GM20431 (cell line): ENCODE results near the gene KDM8.
"Not testable (repeated sequence)": the region's sequence is repeated elsewhere in the genome, so short reads cannot be mapped to it uniquely, and the experiment has no call there.

Source experiments
- in situ Hi-C: fragments of 300-500 bp; cut with MseI, MboI; formaldehyde crosslinking; loops from one replicate; pipeline ENCODE4 v1.15.0; 2020; ENCODE audit warnings: low sequenced_read_pairs; ENCODE audit not compliant: unreplicated experiment

The KDM8 gene

GRCh38 chr16:27256861-27257260 is 53.5 kb downstream of the KDM8 start:
- in situ Hi-C loops: no loop called here

GRCh38 chr16:27257271-27257670 is 53.9 kb downstream of the KDM8 start:
- in situ Hi-C loops: no loop called here

- in situ Hi-C loops: no loop called here
Measured at GRCh38 chr16:27258241-27258734, 55.0 kb downstream of the KDM8 start.

GRCh38 chr16:27259710-27260109 is 56.4 kb downstream of the KDM8 start:
- in situ Hi-C loops: no loop called here

GRCh38 chr16:27262904-27263423 is 59.6 kb downstream of the KDM8 start:
- in situ Hi-C loops: not testable (repeated sequence)

GRCh38 chr16:27264151-27264550 is 60.8 kb downstream of the KDM8 start:
- in situ Hi-C loops: no loop called here

GRCh38 chr16:27265982-27266381 is 62.7 kb downstream of the KDM8 start:
- in situ Hi-C loops: no loop called here

GRCh38 chr16:27267037-27267677 is 63.8 kb downstream of the KDM8 start:
- in situ Hi-C loops: no loop called here

GRCh38 chr16:27268376-27269299 is 65.3 kb downstream of the KDM8 start, which contains the start of gene NSMCE1:
Gene NSMCE1 (minus strand): TSS chr16:27268772. CDS start chr16:27257570, 11,202 bp downstream.
- in situ Hi-C loops: no loop called here

- in situ Hi-C loops: no loop called here
Measured at GRCh38 chr16:27269300-27270150, 66.2 kb downstream of the KDM8 start.

- in situ Hi-C loops: no loop called here
Measured at GRCh38 chr16:27270349-27270748, 67.0 kb downstream of the KDM8 start.
